HG03066 (cell line): Measurements from ENCODE around the gene IFI16.

ENCODE experiments used
- ATAC-seq: cut with Tn5 transposase; IDR thresholded peaks from one replicate; pipeline ENCODE4 v1.9.1; 2021; ENCODE audit warnings: low read depth; ENCODE audit not compliant: unreplicated experiment

The IFI16 gene

GRCh38 chr1:159009704-159010361, at the start of gene IFI16:
IFI16 (plus strand) TSS chr1:159009907; CDS start chr1:159014681, 4,774 bp downstream.
- peak; percentile 62 for ATAC-seq

GRCh38 chr1:158961178-158961577, 48.5 kb upstream of the IFI16 start:
- ATAC-seq, result no peak

- ATAC-seq, result no peak
Measured at GRCh38 chr1:158962983-158963382, 46.7 kb upstream of the IFI16 start.

GRCh38 chr1:158969166-158969565, 40.5 kb upstream of the IFI16 start:
- ATAC-seq, result no peak

- no peak for ATAC-seq
Measured at GRCh38 chr1:158969855-158970254, 39.9 kb upstream of the IFI16 start.

- no peak for ATAC-seq
Measured at GRCh38 chr1:158972841-158973240, 36.9 kb upstream of the IFI16 start.

- no peak for ATAC-seq
Measured at GRCh38 chr1:158976219-158976618, 33.5 kb upstream of the IFI16 start.

- no peak for ATAC-seq
Measured at GRCh38 chr1:158978730-158979129, 31.0 kb upstream of the IFI16 start.

GRCh38 chr1:158979229-158979628, 30.5 kb upstream of the IFI16 start:
- no peak for ATAC-seq

GRCh38 chr1:158983235-158983634, 26.5 kb upstream of the IFI16 start:
- ATAC-seq, result no peak

- ATAC-seq, result no peak
Measured at GRCh38 chr1:158984386-158984785, 25.3 kb upstream of the IFI16 start.

- no peak for ATAC-seq
Measured at GRCh38 chr1:158989424-158989823, 20.3 kb upstream of the IFI16 start.

- ATAC-seq, result no peak
Measured at GRCh38 chr1:158992787-158993312, 16.9 kb upstream of the IFI16 start.

- ATAC-seq, result no peak
Measured at GRCh38 chr1:158996998-158997397, 12.7 kb upstream of the IFI16 start.

GRCh38 chr1:158998037-158998780, 11.5 kb upstream of the IFI16 start:
- ATAC-seq, result peak; percentile 37

GRCh38 chr1:158998781-158999161, 10.9 kb upstream of the IFI16 start:
- peak; percentile 37 for ATAC-seq

GRCh38 chr1:158999316-159000069, 10.2 kb upstream of the IFI16 start:
- ATAC-seq, result no peak

GRCh38 chr1:159000070-159000409, 9.7 kb upstream of the IFI16 start:
- no peak for ATAC-seq

- ATAC-seq, result no peak
Measured at GRCh38 chr1:159000625-159001024, 9.1 kb upstream of the IFI16 start.

GRCh38 chr1:159005161-159005560, 4.5 kb upstream of the IFI16 start:
- ATAC-seq, result no peak

GRCh38 chr1:159005676-159006075, 4.0 kb upstream of the IFI16 start:
- no peak for ATAC-seq
